Endothelial cell of hepatic sinusoid (primary cell): ENCODE results near the gene SLC23A2.
"Not testable (repeated sequence)": the region's sequence is repeated elsewhere in the genome, so short reads cannot be mapped to it uniquely, and the experiment has no call there.

Experiments
- in situ Hi-C: cut with HindIII; loops from 2 replicates; pipeline ENCODE4 v1.10.0; 2017; ENCODE audit warnings: low sequenced_read_pairs

Gene SLC23A2

DNA sequence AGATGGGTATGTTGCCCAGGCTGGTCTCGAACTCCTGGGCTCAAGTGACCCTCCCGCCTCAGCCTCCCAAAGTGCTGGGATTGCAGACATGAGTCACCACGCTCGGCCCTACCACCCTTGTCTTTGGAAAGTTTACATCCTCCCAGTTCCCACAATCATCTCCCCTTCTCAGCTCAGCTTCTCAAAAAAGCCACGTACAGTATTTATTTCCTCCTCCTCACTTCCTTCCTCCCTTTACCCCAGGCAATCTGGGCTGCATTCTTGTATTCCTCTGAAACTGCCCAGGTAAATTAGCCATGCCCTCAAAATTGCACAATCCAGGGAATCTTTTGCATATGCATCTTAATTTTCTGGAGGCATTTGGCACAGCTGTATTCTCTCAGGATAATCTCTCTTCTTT lies 7.4 kb upstream of the SLC23A2 start:
- in situ Hi-C loops = no loop called here

DNA sequence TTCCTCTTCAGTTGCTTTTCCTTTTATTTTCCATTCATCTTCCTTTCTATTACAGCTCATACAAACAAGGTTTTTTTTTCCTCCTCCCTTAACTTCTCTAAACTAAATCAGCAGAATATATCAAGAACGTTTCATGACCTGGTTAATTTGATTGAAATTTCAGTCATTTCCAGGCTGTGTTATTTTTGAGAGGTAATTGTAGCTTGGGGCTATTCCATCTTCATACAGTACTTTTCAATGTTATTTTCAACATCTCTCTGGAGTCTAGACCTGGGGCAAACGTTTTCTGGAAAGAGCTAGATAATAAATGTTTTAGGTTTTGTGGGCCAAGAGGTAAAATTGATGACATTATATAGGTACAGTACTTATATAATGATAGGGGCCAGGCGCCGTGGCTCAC lies 4.0 kb upstream of the SLC23A2 start:
- in situ Hi-C loops = no loop called here

DNA sequence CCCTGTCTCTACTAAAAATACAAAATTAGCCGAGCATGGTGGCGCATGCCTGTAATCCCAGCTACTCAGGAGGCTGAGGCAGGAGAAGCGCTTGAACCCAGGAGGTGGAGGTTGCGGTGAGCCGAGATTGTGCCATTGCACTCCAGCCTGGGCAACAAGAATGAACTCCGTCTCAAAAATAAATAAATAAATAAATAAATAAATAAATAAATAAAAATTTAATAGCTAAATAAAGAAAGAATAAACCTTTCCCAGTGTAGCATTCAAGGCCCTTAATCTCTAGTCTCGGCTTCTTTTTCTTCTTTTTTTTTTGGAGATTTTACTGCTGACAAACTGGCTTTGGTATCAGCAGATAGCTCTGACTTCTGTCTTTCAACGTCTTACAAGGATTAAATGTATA lies 3.5 kb upstream of the SLC23A2 start:
- in situ Hi-C loops = not testable (repeated sequence)

- in situ Hi-C loops = no loop called here
Measured at GRCh38 chr20:5003626-5004025, 2.3 kb upstream of the SLC23A2 start.

- in situ Hi-C loops = no loop called here
Measured at GRCh38 chr20:5002077-5002413, 735 bp upstream of the SLC23A2 start.

- in situ Hi-C loops = no loop called here
Measured at GRCh38 chr20:5000263-5001173, 792 bp downstream of the SLC23A2 start.

GRCh38 chr20:4999788-5000187 lies 1.5 kb downstream of the SLC23A2 start:
- in situ Hi-C loops = no loop called here

DNA sequence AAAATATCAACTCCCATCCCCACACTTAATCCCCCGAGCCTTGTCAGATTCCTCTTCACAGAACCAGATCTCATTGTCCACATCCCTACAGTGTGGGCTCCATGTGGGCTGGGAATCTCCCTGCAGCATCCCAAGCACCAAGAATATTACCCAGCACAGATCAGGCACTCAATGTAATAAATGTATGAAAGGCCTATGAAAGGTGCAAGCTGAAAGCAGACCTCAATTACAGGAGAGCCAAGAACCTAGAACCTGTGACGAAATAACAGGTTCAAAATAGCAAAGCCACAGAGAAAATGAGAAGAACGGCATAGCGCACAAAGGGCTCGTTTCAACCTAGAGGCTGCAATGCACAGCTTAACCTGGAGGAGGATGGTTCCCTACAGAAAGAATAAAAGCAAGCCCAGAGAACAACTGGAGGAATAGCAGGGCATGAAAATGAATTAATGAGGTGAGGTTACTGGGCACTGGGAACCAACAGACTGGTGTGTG lies 3.1 kb downstream of the SLC23A2 start:
- in situ Hi-C loops = no loop called here

- in situ Hi-C loops = no loop called here
Measured at GRCh38 chr20:4997222-4997621, 4.1 kb downstream of the SLC23A2 start.

- in situ Hi-C loops = no loop called here
Measured at GRCh38 chr20:4989570-4989969, 11.7 kb downstream of the SLC23A2 start.

GRCh38 chr20:4987130-4987529 lies 14.2 kb downstream of the SLC23A2 start:
- in situ Hi-C loops = no loop called here

GRCh38 chr20:4985658-4986057 lies 15.7 kb downstream of the SLC23A2 start:
- in situ Hi-C loops = no loop called here

- in situ Hi-C loops = no loop called here
Measured at GRCh38 chr20:4982281-4982680, 19.0 kb downstream of the SLC23A2 start.

- in situ Hi-C loops = no loop called here
Measured at GRCh38 chr20:4979841-4980410, 21.4 kb downstream of the SLC23A2 start.

DNA sequence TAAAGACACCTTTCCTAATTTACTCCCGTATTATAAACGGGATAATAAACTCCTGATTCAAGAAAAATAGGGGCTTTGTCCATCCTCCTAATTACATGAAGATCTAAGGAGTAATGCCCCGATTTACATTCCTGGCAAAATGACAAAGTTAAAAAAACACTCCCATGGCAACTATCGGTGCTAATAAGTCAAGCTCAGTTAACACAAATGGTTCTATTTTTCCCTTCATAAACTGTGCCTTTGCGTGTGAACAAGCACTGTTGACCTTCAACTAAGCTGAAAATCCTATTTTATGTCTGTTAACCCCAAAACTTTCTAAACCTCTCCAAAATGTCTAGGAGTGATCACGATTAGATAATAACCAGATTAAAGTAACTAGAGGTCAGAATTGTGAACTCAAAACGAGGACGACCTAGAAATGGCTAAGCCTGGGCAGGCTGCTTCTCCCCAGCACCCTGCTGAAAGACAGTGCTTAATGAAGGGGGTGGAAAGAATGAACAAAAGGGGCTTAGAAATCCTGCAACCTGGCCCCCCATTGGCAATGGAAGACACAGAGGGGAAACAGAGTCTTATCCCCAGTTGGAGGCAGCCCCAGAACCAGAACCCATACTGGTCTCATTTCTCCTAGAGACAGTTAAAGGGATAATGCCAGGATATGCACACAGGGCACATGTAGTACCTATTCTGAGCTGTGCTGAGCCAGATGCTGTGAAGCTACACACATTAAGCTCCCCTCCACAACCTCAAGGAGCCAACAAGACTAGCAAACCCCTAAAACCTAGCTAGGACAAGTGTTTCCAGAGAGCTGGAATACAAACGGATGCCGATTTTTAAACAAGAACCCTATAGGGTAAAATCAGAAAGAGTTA lies 23.0 kb downstream of the SLC23A2 start:
- in situ Hi-C loops = no loop called here

GRCh38 chr20:4976014-4976413 lies 25.3 kb downstream of the SLC23A2 start:
- in situ Hi-C loops = not testable (repeated sequence)

DNA sequence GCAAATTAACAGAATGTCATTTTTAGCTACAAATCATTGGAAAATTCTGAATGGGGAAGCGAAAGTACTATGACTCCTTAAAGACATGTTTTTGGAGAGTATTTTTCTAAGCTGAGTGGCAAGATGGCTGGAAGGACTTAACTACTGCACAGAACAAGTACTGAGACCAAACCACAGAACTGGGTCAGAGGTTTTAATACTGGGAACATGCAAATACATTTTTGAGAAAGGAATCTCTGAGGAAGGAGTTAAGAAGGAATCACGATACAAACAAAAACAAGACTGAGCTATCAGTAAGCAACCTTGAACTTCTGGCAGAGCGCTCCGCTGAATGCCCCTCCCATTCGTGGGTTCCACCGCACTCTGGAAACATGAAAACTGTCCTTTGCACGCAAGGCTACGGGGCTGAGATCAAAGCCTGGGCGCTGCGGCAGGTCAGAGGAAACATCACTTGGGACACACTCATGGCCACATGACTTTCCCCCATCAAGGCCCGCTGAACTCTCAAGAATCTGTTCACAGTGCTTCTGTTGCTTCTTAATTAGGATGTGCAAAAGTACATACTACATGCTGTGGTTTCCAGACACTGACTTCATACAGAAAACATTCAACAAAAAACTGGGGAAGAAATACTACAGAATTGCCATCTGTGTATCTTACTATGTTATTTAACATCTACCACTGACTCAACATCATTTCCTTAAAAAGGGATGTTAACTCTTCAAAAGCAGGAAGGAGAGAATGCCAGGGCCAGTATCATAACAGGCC lies 27.8 kb downstream of the SLC23A2 start:
- in situ Hi-C loops = no loop called here

DNA sequence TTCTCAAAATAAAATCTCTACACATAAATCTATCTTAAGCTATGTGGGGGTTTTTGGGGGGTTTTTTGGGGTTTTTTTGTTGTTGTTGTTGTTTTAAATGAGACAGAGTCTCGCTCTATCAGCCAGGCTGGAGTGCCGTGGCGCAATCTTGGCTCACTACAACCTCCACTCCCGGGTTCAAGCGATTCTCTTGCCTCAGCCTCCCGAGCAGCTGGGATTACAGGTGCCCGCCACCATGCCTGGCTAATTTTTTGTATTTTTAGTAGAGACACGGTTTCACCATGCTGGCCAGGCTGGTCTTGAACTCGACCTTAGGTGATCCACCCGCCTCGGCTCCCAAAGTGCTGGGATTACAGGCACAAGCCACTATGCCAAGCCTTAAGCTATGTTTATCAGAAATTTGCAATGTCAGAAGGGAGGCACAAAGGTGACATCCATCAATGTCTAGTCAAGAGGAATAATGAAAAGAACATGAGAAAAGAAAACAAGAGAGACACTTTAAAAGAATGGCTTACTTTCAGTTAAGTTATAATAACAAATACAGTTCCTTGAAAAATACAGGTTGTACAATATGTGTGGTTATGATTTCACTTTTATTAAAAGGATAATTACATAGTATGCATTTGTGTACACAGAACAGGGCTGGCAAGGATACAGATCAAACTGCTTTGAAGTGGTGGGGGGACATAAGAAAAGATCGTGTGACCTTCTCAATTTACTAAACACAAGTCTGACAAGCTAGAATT lies 28.6 kb downstream of the SLC23A2 start:
- in situ Hi-C loops = no loop called here

- in situ Hi-C loops = no loop called here
Measured at GRCh38 chr20:4971064-4971463, 30.2 kb downstream of the SLC23A2 start.
